HL-60 (cell line): ENCODE results near the gene TOPORS.

Source experiments
- CTCF ChIP-seq: IDR thresholded peaks from one replicate; pipeline ENCODE4 v1.5.1; 2011; ENCODE audit warnings: low read length, control low read depth, inconsistent platforms; ENCODE audit not compliant: insufficient read depth
- POLR2AphosphoS5 ChIP-seq: IDR thresholded peaks from 2 replicates; pipeline ENCODE4 v1.6.1; 2012; ENCODE audit warnings: low read depth

DNA sequence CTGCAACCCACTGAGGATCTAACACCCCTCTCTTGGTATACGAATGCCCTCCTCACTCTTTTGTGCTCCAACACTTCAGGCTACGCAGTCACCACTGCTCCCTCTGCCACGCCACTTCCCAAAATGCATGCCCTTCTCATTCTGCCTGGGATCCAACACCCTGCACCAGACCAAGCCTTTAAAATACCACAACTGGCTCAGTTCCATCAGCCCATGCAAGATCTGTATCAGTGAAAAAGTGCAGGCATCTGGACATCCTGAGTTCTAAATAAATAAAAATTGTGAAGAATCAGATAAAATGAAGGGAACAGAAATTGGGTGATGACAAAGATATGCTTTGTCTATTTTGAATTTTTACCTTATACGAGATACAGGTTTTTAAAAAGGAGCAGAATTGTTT lies 17.9 kb upstream of the TOPORS start:
- no peak for TF ChIP-seq CTCF
- TF ChIP-seq POLR2AphosphoS5 = no peak
